ENCODE data around the gene PDCD1LG2. TPM values are rescaled to one million over a fixed set of nuclear protein-coding genes. Genes with fewer than 3 reads are reported as not detected.

Gene PDCD1LG2
- total RNA-seq = 8.3 and 40.0 TPM in 2 replicates

DNA sequence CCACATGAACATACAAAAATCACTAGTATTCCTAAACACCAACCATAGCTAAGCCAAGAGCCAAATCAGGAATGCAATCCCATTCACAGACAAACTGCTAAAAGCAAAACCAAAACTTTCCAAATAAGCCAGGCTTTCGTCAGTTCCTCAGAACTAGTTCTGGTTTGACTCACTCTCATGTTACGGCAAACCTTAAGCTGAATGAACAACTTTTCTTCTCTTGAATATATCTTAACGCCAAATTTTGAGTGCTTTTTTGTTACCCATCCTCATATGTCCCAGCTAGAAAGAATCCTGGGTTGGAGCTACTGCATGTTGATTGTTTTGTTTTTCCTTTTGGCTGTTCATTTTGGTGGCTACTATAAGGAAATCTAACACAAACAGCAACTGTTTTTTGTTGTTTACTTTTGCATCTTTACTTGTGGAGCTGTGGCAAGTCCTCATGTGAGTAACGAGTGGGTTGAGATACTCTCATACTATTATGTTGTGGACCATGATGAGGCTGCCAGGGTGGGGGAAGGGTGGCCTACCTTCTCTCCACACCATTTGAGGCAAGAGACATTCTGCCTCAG is at the start of gene PDCD1LG2:
Gene PDCD1LG2, plus strand, starts transcription at position 172 of the 572 bp plus-strand sequence. CDS start 12,016 bp downstream, outside the sequence.

Other genes with a start within 250 kb of the PDCD1LG2 start
- not detected in 2 replicates for gene RLN2, start 205.8 kb upstream of the PDCD1LG2 start, total RNA-seq
- gene RLN1, start 170.7 kb upstream of the PDCD1LG2 start, total RNA-seq = not detected in 2 replicates
- 11.0 and 12.6 TPM in 2 replicates for gene PLGRKT, start 72.6 kb upstream of the PDCD1LG2 start, total RNA-seq
- gene CD274, start 60.0 kb upstream of the PDCD1LG2 start, total RNA-seq = 2.7 and 22.5 TPM in 2 replicates
- gene RIC1, start 118.6 kb downstream of the PDCD1LG2 start, total RNA-seq = 52.8 and 53.4 TPM in 2 replicates

All from smooth muscle cell of the umbilical artery (primary cell).